Endothelial cell of umbilical vein (primary cell): ENCODE results near the gene KRT77. TPM values are rescaled to one million over a fixed set of nuclear protein-coding genes. Genes with fewer than 3 reads are reported as not detected.

ENCODE experiments used
- BruUV-seq: library from RNA; stranded (reverse); fragments of 400-500 nt; replicated peaks from 2 replicates; lab custom pipeline; 2021; lab: Mats Ljungman, UMichigan
- CTCF ChIA-PET: fragments of 300-600, 350-600 bp; sonication (Branson Sonifier 250); formaldehyde crosslinking; loops from one replicate; lab custom pipeline; 2021; ENCODE audit warnings: antibody characterized with exemption, inconsistent platforms; lab: Charles Lee
- POLR2A ChIA-PET: fragments of 300-600, 350-600 bp; sonication (Branson Sonifier 250); formaldehyde crosslinking; loops from one replicate; lab custom pipeline; 2021; ENCODE audit warnings: antibody characterized with exemption, inconsistent platforms; lab: Charles Lee
- DNase-seq: peaks from one replicate; pipeline ENCODE4 v3.0.0-alpha.2; 2011; ENCODE audit warnings: low read depth, low spot score
- FAIRE-seq: peaks from 2 replicates; lab custom pipeline; 2011; peaks lifted over from hg19 to GRCh38; lab: Jason Lieb, UNC
- H2AFZ ChIP-seq: 2 replicates; pipeline ENCODE4 v1.6.0; 2012; ENCODE audit warnings: low read depth, low read length, control low read depth, inconsistent platforms
- H3K27ac ChIP-seq: 2 replicates; pipeline ENCODE4 v1.5.1; 2011; ENCODE audit warnings: low read depth, mild to moderate bottlenecking, control low read depth, low read length, moderate library complexity; ENCODE audit not compliant: insufficient read depth
- H3K27me3 ChIP-seq, 2 experiments: 2 replicates each; pipeline versions ENCODE4 v1.6.0 to v1.6.1; 2011; ENCODE audit warnings: low read length in 2 of 2, mixed read lengths in 1 of 2; ENCODE audit not compliant: control insufficient read depth in 2 of 2, insufficient read depth in 2 of 2
- H3K36me3 ChIP-seq, 2 experiments: 2 replicates in 1 of 2; 3 replicates in 1 of 2; pipeline ENCODE4 v1.5.1; 2011; ENCODE audit warnings: low read length in 2 of 2, mild to moderate bottlenecking in 1 of 2, moderate library complexity in 1 of 2; ENCODE audit not compliant: control insufficient read depth in 2 of 2, insufficient read depth in 2 of 2; ENCODE audit errors: extremely low read depth in 1 of 2
- H3K4me1 ChIP-seq: 3 replicates; pipeline ENCODE4 v1.5.1; 2011; ENCODE audit warnings: mild to moderate bottlenecking, low read length; ENCODE audit not compliant: control insufficient read depth, insufficient read depth; ENCODE audit errors: extremely low read depth
- H3K4me2 ChIP-seq: 2 replicates; pipeline ENCODE4 v1.6.1; 2011; ENCODE audit warnings: low read length, control low read depth, mixed read lengths; ENCODE audit not compliant: insufficient read depth
- H3K4me3 ChIP-seq, 3 experiments: fragments of 200-600 bp in 1 of 3; sonication (generic), shearing (Covaris generic) in 1 of 3; replicated peaks in 1 of 3; 2 replicates each; pipeline ENCODE4 v1.5.1; 2011 to 2016; ENCODE audit warnings: control low read depth in 3 of 3, low read length in 3 of 3, mild to moderate bottlenecking in 2 of 3, inconsistent platforms in 1 of 3, low read depth in 1 of 3, moderate library complexity in 1 of 3; ENCODE audit not compliant: insufficient read depth in 1 of 3
- H3K79me2 ChIP-seq: 2 replicates; pipeline ENCODE4 v1.6.0; 2012; ENCODE audit warnings: low read length, inconsistent platforms; ENCODE audit not compliant: control insufficient read depth, insufficient read depth
- H3K9ac ChIP-seq: replicated peaks from 2 replicates; pipeline ENCODE3; 2011; ENCODE audit warnings: low read length, control low read depth; ENCODE audit not compliant: insufficient read depth; ENCODE audit errors: extremely low read depth
- H3K9me1 ChIP-seq: replicated peaks from 3 replicates; pipeline ENCODE4 v1.6.0; 2011; ENCODE audit warnings: mild to moderate bottlenecking, low read length; ENCODE audit not compliant: control insufficient read depth, insufficient read depth; ENCODE audit errors: extremely low read depth
- H3K9me3 ChIP-seq: replicated peaks from 2 replicates; pipeline ENCODE4 v1.5.1; 2012; ENCODE audit warnings: low read length, inconsistent platforms; ENCODE audit not compliant: control insufficient read depth, insufficient read depth
- H4K20me1 ChIP-seq: replicated peaks from 2 replicates; pipeline ENCODE3; 2011; ENCODE audit warnings: mild to moderate bottlenecking, low read length; ENCODE audit not compliant: control insufficient read depth, insufficient read depth; ENCODE audit errors: extremely low read depth
- CTCF ChIP-seq, 2 donors: IDR thresholded peaks; 1 replicate in 1 of 2; 2 replicates in 1 of 2; pipeline ENCODE4 v1.5.1; 2011; ENCODE audit warnings: low read length in 2 of 2, mild to moderate bottlenecking in 2 of 2, moderate library complexity in 2 of 2, control low read depth in 1 of 2, inconsistent platforms in 1 of 2, low read depth in 1 of 2; ENCODE audit not compliant: insufficient read depth in 1 of 2; ENCODE audit errors: extremely low read depth in 1 of 2
- EZH2 ChIP-seq: IDR thresholded peaks from 2 replicates; pipeline ENCODE4 v1.6.1; 2012; ENCODE audit warnings: borderline replicate concordance, low read depth, mild to moderate bottlenecking, moderate library complexity, low read length, inconsistent platforms; ENCODE audit not compliant: severe bottlenecking
- FOS ChIP-seq: IDR thresholded peaks from 2 replicates; pipeline ENCODE4 v1.6.1; 2011; ENCODE audit warnings: mild to moderate bottlenecking, low read length, moderate library complexity, borderline replicate concordance; ENCODE audit not compliant: insufficient read depth
- GATA2 ChIP-seq: IDR thresholded peaks from 2 replicates; pipeline ENCODE4 v1.7.0; 2011; ENCODE audit warnings: low read depth, mild to moderate bottlenecking, moderate library complexity, mixed read lengths, low read length; ENCODE audit not compliant: insufficient read length, insufficient read depth
- JUN ChIP-seq: IDR thresholded peaks from 2 replicates; pipeline ENCODE4 v1.6.1; 2011; ENCODE audit warnings: borderline replicate concordance, low read depth; ENCODE audit not compliant: insufficient read length, insufficient read depth
- MAX ChIP-seq: IDR thresholded peaks from 2 replicates; pipeline ENCODE4 v1.6.1; 2011; ENCODE audit not compliant: insufficient read depth, insufficient read length
- MYC ChIP-seq: IDR thresholded peaks from one replicate; pipeline ENCODE4 v1.6.1; 2011; ENCODE audit warnings: mild to moderate bottlenecking, low read depth, low read length
- POLR2A ChIP-seq: IDR thresholded peaks from 2 replicates; pipeline ENCODE4 v1.6.1; 2012; ENCODE audit warnings: low read depth, mild to moderate bottlenecking, control low read depth, low read length
- POLR2AphosphoS5 ChIP-seq: IDR thresholded peaks from 2 replicates; pipeline ENCODE4 v1.6.1; 2012; ENCODE audit warnings: low read depth, mild to moderate bottlenecking, control low read depth, low read length, moderate library complexity; ENCODE audit not compliant: insufficient read depth
- dilution Hi-C: fragments of 300-500 bp; cut with MboI; formaldehyde crosslinking; loops from one replicate; pipeline ENCODE4 v1.15.0; 2019; ENCODE audit warnings: low sequenced_read_pairs; ENCODE audit not compliant: extremely low pct_ligation_motif_present
- intact Hi-C: fragments of 100-400 bp; cut with micrococcal nuclease; formaldehyde crosslinking; loops from one replicate; pipeline ENCODE4 v1.10.0; 2022
- polyA plus RNA-seq, 4 experiments: library from polyadenylated mRNA; depleted of rRNA in 3 of 4; stranded (reverse) in 3 of 4; unstranded in 1 of 4; fragments of >200 nt; gene quantifications; 2 replicates each; pipeline versions ENCODE4 v1.2.1 to v1.2.3, GENCODE V29; 2011 to 2012; ENCODE audit warnings: missing spikeins in 1 of 4
- total RNA-seq: library from RNA; stranded (reverse); gene quantifications from 2 replicates; pipeline ENCODE4 v1.2.3, GENCODE V29; 2021

The KRT77 gene
- total and polyA plus RNA-seq, 2 donors (not counting 3 experiments of a cell fraction or from before 2014, with no cell fraction given) = not detected

GRCh38 chr12:52662918-52663229 lies 40.5 kb downstream of the KRT77 start:
- intact Hi-C loops = no loop called here
- no peaks in the 10 kb centered on the region for H3K27me3 ChIP-seq
- BruUV-seq = no TSS peak
- dilution Hi-C loops = no loop called here
- DNase-seq (no peak), FAIRE-seq (no peak)
- POLR2A ChIA-PET = no interaction called here
- no peaks in the 10 kb centered on the region for H3K36me3 ChIP-seq
- no peak overlapping the region for H3K4me2 ChIP-seq
- no peak for TF ChIP-seq POLR2A
- TF ChIP-seq CTCF (IDR thresholded peaks at IDR 0.05; ENCODE audit: extremely low read depth in 1 of 2, insufficient read depth in 1 of 2, low read depth in 1 of 2, low read length in 2 of 2) = no peak
- TF ChIP-seq POLR2AphosphoS5 = no peak
- no peak for TF ChIP-seq GATA2
- no peak for TF ChIP-seq MAX
- TF ChIP-seq JUN = no peak
- TF ChIP-seq MYC = no peak
- no peak for TF ChIP-seq FOS
- TF ChIP-seq EZH2 = no peak
- no peak overlapping the region for H3K4me3 ChIP-seq
- no peaks in the 10 kb centered on the region for H3K4me1 ChIP-seq
- CTCF ChIA-PET = interaction anchor here (1.1 kb wide), 1 partner anchor 12 kb away, joined by 3 read pairs; no protein-coding TSS in a partner anchor
- H2AFZ ChIP-seq = no peak overlapping the region
- no peaks in the 10 kb centered on the region for H4K20me1 ChIP-seq
- no peaks in the 10 kb centered on the region for H3K9me1 ChIP-seq
- no peaks in the 10 kb centered on the region for H3K9me3 ChIP-seq
- no peak overlapping the region for H3K9ac ChIP-seq
- H3K27ac ChIP-seq = no peak overlapping the region
- no peaks in the 10 kb centered on the region for H3K79me2 ChIP-seq
